ENCODE data around the gene RELN. TPM values are rescaled to one million over a fixed set of nuclear protein-coding genes. Genes with fewer than 3 reads are reported as not detected.
A peak's percentile ranks its signal among the peaks of the same experiment; 100 is the strongest.

Gene RELN
- total and polyA plus RNA-seq, 5 donors, result 1.1 to 4.1 (median 1.4) TPM

DNA sequence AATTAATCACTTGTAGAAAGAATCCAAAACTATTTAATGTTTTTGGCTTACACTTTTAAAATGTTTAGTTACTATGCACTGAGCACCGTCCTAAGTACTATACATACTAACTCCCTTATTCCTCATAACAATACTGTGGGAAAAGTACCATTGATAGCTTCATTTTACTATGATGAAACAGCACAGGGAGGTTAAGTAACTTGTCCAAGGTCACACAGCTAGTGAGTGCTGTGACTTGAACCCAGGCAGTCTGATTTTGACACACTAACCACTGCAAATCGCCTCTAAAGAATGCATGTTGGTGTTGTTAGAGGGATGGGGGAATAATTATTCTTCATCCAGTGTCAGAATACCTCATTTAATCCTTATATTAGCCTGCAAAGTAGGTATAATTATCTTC is 1.9 kb upstream of the RELN start:
- ATAC-seq (no peak), DNase-seq (no peak)
- H3K27ac ChIP-seq (ENCODE audit: low read length), result no peak overlapping the region
- no peaks in the 10 kb centered on the region for H3K9me3 ChIP-seq (ENCODE audit: control insufficient read depth, low read length)
- H3K27me3 ChIP-seq (ENCODE audit: control insufficient read depth, insufficient read depth), result peaks cover 9% of the 10 kb centered on the region
- intact Hi-C loops (cut with DNase I), result no loop called here
- no peak overlapping the region for H3K4me3 ChIP-seq (ENCODE audit: low read length)
- 71% methylated on average over 2 of the region's 2 CpGs for WGBS
- no peaks in the 10 kb centered on the region for H3K4me1 ChIP-seq (ENCODE audit: control insufficient read depth, insufficient read depth, low read length)

DNA sequence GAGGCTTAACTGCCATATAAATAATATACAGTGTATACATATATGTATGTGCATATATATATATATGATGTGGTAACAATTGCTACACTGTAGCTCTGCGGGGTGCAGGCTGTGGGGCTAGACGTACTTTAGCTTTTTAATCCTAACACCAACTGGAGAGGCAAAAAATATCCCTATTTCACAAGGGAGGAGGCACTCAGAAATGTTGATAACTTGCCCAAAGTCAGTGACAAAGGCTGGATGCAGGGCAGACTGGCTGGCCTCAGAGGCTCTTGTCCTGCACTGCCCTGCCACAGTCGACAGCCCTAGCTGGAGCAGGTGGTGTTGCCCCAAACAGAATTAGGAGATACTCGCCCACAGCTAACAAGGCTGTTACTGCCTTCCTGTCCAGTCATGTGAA is 1.5 kb upstream of the RELN start:
- H3K4me1 ChIP-seq (ENCODE audit: control insufficient read depth, insufficient read depth, low read length), result no peaks in the 10 kb centered on the region
- ATAC-seq (no peak), DNase-seq (no peak)
- no peak overlapping the region for H3K27ac ChIP-seq (ENCODE audit: low read length)
- WGBS, result 35% methylated on average over 4 of the region's 4 CpGs
- peaks cover 9% of the 10 kb centered on the region for H3K27me3 ChIP-seq (ENCODE audit: control insufficient read depth, insufficient read depth)
- H3K9me3 ChIP-seq (ENCODE audit: control insufficient read depth, low read length), result no peaks in the 10 kb centered on the region
- intact Hi-C loops (cut with DNase I), result no loop called here
- no peak overlapping the region for H3K4me3 ChIP-seq (ENCODE audit: low read length)

DNA sequence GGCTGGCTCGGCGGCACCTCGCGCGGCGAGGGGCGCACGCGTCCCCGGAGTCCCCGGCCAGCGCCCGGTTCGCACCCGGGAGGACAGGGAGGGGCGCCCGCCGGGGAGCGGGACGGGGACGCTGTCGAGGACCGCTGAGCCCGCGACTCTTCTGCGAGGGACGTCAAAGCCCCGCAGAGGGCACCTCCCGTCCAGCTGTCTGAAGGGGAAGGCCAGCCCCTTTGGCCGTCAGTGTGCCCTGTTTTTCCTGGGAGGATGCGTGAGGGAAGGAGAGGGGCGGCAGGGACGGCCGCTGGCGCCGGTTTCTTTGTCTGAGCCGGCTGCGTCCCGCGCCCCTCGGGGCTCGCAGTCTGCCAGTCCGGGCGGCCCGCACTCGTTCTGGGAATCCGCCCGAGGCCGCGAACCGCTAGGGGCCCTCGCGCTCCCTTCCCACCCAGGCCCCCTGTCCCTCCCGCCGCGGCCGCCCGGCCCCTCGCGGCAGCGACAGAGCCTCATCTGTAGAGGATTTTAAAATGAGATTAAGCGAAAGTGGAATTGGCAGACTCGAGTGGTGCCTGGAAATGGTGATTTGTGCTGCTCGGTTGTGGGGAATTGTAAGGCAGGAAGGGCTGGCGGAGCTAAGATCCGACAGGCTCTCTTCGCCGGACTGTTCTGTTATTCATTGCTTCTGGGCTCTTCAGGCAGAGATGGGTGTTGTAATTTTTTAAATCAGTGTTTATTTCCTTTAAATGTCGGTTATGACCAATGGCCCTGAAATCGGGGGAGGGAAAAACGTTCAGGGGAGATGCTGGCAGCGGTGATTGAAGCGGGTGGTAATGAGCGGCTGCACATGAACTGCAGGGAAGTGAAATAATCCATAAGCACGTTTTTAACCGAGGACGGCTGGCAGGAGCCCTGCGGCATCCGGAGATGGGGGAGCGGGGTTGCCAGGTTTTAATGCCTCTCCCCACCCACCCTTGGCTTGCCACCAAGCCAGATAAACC is 618 bp upstream of the RELN start:
- H3K4me3 ChIP-seq (ENCODE audit: low read length), result peak overlapping the region; percentile 61
- 1% methylated on average over 80 of the region's 80 CpGs for WGBS
- H3K27ac ChIP-seq (ENCODE audit: low read length), result no peak overlapping the region
- intact Hi-C loops (cut with DNase I), result no loop called here
- H3K27me3 ChIP-seq (ENCODE audit: control insufficient read depth, insufficient read depth), result peaks cover 9% of the 10 kb centered on the region
- ATAC-seq (peak; percentile 43 to 61), DNase-seq (peak; percentile 16 to 43 (median 42))
- H3K4me1 ChIP-seq (ENCODE audit: control insufficient read depth, insufficient read depth, low read length), result no peaks in the 10 kb centered on the region
- no peaks in the 10 kb centered on the region for H3K9me3 ChIP-seq (ENCODE audit: control insufficient read depth, low read length)

DNA sequence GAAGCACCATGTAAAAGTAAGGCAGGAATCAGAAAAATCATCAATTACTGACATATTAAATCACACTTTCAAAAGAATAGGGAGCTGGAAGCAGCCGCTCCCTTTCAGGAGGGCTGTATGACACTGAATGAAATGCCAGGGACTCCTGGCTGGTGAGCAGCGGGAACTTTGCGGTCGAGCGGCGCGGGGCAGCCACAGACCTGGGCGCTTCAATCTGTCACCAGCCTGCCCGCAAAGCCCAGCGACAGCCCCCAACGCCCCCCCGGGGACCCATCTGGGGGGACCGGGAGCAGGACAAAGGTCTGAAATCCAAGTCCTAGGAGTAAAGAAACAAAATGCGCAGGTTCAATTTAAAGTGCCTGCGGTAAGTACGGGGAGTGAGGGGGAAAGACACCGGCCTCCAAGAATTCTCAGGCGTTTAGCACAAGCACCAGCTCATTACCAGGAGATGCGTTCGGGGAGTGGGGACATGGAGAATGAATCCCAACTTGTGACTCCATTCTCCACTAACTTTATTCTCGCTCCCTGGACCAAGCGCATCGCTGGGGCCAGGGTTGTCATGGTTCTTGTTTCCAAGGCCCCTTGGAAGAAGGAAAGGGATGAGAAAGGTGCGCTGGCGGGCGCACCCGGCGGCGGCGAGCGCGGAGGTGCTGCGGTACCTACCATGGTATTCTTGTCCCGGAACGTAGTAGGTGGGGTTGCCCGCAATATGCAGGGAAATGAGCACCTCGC is 824 bp downstream of the RELN start:
- Histone ChIP-seq H3K9me3 (ENCODE audit: control insufficient read depth, low read length) (no peaks in the 10 kb centered on the region), H3K27ac (ENCODE audit: low read length) (no peak overlapping the region), H3K4me1 (ENCODE audit: control insufficient read depth, insufficient read depth, low read length) (no peaks in the 10 kb centered on the region), H3K27me3 (ENCODE audit: control insufficient read depth, insufficient read depth) (peaks cover 4% of the 10 kb centered on the region), H3K4me3 (ENCODE audit: low read length) (peak overlapping the region; percentile 61)
- no peak for ATAC-seq
- intact Hi-C loops (cut with DNase I), result no loop called here
- 3% methylated on average over 37 of the region's 37 CpGs for WGBS
- no peak for DNase-seq

DNA sequence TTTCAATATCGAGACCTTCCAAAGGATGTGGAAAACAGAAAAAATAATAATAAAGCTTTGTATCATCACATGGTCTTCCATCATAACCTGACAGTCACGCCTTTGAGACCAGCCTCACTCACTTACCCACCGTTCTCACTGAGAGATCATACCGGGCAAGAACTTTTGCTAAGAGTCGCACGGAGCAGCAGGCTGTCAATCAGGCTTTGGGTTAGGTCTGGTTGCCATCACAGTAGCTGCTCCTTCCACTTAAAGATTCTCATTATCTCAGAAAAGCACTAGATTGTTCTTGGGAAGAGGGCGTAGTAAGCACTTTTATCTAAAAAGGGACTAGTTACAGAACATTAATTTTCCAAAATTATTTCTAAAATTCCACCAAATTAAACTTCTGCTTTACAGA is 2.0 kb downstream of the RELN start:
- H3K4me1 ChIP-seq (ENCODE audit: control insufficient read depth, insufficient read depth, low read length), result no peaks in the 10 kb centered on the region
- no peak for DNase-seq
- intact Hi-C loops (cut with DNase I), result no loop called here
- peaks cover 4% of the 10 kb centered on the region for H3K27me3 ChIP-seq (ENCODE audit: control insufficient read depth, insufficient read depth)
- no peak overlapping the region for H3K27ac ChIP-seq (ENCODE audit: low read length)
- ATAC-seq, result no peak
- 42% methylated on average over 7 of the region's 7 CpGs for WGBS
- no peaks in the 10 kb centered on the region for H3K9me3 ChIP-seq (ENCODE audit: control insufficient read depth, low read length)
- H3K4me3 ChIP-seq (ENCODE audit: low read length), result no peak overlapping the region

DNA sequence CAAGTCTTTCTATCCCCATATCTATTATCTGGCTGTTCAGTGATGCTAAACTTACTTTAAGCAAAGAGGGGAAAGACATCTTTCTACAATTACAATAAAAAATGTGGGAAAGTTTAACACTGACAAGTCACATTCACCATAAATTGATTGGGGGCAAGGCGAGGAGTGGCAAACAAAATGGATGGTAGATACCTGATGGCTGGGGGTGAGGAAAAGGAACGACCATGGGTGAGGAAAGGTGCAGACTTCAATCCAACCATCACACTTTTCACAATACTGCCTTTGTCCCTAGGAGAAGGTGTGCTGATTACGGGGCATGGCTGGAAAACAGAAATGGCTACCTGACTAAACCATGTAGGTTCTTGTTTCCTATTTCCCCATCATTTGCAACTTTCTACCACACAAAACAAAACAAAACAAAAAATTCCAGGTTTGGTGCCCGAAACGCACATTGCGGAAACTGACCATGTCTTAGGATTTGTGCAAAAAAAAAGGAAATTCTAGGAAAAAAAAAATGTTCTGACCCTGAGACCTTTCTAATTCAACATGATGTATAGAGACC is 3.8 kb downstream of the RELN start:
- Histone ChIP-seq H3K27ac (ENCODE audit: low read length) (no peak overlapping the region), H3K4me3 (ENCODE audit: low read length) (no peak overlapping the region), H3K27me3 (ENCODE audit: control insufficient read depth, insufficient read depth) (no peaks in the 10 kb centered on the region), H3K9me3 (ENCODE audit: control insufficient read depth, low read length) (no peaks in the 10 kb centered on the region), H3K4me1 (ENCODE audit: control insufficient read depth, insufficient read depth, low read length) (no peaks in the 10 kb centered on the region)
- no peak for ATAC-seq
- no peak for DNase-seq
- intact Hi-C loops (cut with DNase I), result no loop called here
- WGBS, result 79% methylated on average over 6 of the region's 6 CpGs

DNA sequence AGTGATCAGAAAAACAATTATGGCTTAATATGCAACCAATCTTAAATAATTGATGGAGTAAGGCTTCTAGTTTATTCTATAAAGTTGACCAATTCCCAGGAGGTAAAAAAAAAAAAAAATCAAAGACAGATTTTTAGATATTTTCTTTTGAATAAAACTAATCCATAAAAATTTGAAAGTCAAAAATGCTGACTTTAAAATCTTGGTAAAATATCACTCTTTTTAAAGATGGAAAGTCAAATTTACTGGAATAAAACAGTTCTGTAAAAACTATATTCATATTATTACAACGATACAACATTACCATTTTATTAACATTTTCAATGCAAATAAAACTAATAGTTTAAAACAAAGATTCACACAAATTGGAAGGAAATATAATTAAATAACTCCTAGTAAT is 5.4 kb downstream of the RELN start:
- 88% methylated on average over 1 of the region's 1 CpG for WGBS
- no peak overlapping the region for H3K27ac ChIP-seq (ENCODE audit: low read length)
- no peak for DNase-seq
- no peaks in the 10 kb centered on the region for H3K9me3 ChIP-seq (ENCODE audit: control insufficient read depth, low read length)
- H3K4me1 ChIP-seq (ENCODE audit: control insufficient read depth, insufficient read depth, low read length), result no peaks in the 10 kb centered on the region
- ATAC-seq, result no peak
- H3K27me3 ChIP-seq (ENCODE audit: control insufficient read depth, insufficient read depth), result no peaks in the 10 kb centered on the region
- H3K4me3 ChIP-seq (ENCODE audit: low read length), result no peak overlapping the region
- intact Hi-C loops (cut with DNase I), result no loop called here

DNA sequence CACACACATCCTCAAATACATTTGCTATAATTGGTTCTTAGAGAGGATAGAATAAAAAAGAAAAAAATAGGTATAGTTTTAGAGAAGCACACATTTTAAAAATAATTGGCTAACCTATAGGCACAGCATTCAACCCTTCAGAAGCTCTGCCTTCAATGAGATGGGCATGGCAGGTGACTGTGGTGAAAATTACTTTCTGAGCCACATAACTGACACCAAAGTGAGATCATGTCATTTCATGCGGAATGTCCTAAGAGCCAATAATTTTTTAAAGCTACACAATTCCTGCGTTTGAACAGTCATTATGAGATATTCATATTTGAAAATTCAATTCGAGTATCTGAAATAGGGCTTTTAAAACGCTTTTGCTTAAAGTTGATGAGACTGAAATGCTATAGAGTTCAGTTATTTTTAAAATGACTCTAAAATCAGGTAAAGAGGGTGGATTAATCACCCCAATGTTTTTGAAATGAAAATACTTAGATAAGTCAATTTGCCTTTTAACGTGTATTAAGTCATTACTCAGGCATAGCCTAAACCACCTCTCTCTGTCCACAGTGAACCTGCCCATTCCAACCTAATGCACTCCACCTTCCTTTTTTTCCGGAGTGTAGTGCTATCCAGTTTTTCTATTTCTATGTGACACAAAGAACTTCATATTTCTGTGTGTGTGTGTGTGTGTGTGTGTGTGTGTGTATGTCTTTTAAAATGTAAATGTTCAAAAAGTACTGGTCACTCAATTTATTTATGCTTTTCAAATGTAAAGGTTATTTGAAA is 6.1 kb downstream of the RELN start:
- no peak for DNase-seq
- intact Hi-C loops (cut with DNase I), result no loop called here
- no peak overlapping the region for H3K4me3 ChIP-seq (ENCODE audit: low read length)
- H3K9me3 ChIP-seq (ENCODE audit: control insufficient read depth, low read length), result no peaks in the 10 kb centered on the region
- no peak overlapping the region for H3K27ac ChIP-seq (ENCODE audit: low read length)
- no peaks in the 10 kb centered on the region for H3K4me1 ChIP-seq (ENCODE audit: control insufficient read depth, insufficient read depth, low read length)
- ATAC-seq, result no peak
- no peaks in the 10 kb centered on the region for H3K27me3 ChIP-seq (ENCODE audit: control insufficient read depth, insufficient read depth)
- 69% methylated on average over 6 of the region's 6 CpGs for WGBS

DNA sequence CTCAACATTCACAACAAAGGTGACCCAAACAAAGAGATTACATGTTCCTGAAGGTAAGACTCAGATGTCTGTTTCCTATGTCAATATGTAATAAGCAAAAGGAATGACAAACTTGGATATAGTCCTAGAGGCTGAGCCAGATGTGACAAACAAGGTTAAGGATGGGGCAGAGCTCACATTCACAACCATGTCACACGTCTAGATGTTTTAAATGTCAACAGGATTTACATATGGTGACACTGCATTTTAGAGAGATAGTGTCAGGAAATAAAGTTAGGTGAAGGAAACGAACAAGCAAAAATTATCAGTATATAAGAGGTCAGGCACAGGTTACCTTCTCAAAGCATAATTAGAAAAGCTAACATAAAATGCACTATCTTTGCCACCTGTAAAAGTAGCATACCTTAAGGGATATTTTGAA is 8.4 kb downstream of the RELN start:
- intact Hi-C loops (cut with DNase I), result no loop called here
- WGBS, result 22% methylated on average over 2 of the region's 2 CpGs
- Histone ChIP-seq H3K4me3 (ENCODE audit: low read length) (no peak overlapping the region), H3K27me3 (ENCODE audit: control insufficient read depth, insufficient read depth) (no peaks in the 10 kb centered on the region), H3K4me1 (ENCODE audit: control insufficient read depth, insufficient read depth, low read length) (no peaks in the 10 kb centered on the region), H3K9me3 (ENCODE audit: control insufficient read depth, low read length) (no peaks in the 10 kb centered on the region), H3K27ac (ENCODE audit: low read length) (no peak overlapping the region)
- no peak for DNase-seq
- ATAC-seq, result no peak

DNA sequence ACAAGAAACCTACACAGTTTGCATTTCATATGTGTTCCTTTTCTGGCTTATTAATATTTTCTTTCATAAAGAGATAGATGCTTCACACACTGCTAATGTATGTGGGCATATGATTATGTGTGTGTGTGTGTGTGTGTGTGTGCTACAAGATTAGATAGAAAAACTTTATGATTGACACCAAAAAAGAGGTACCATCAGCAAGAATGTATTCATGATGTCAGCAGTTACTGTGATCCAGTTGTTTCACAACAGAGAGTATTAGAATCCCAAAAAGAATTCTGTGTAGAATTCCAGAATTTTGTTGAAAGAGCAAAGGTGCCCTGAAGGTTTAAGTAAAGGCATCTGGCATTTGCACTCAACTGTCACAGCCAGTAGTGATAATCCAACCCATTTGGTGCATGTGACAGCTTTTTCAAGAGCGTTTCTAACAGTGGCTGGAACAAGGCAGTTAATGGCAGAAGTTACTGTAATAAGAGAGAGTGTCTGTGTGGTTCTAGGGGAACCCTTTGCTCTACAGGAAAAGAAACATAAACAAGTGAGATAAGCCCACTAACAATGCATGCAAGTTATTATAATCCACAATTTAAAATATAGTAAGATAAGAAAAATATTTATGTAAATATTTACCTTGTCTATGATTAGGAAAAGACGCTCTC is 16.6 kb downstream of the RELN start:
- WGBS, result 44% methylated on average over 2 of the region's 2 CpGs
- Histone ChIP-seq H3K27me3 (ENCODE audit: control insufficient read depth, insufficient read depth) (no peaks in the 10 kb centered on the region), H3K4me1 (ENCODE audit: control insufficient read depth, insufficient read depth, low read length) (no peaks in the 10 kb centered on the region), H3K27ac (ENCODE audit: low read length) (no peak overlapping the region), H3K9me3 (ENCODE audit: control insufficient read depth, low read length) (no peaks in the 10 kb centered on the region), H3K4me3 (ENCODE audit: low read length) (no peak overlapping the region)
- no peak for ATAC-seq
- intact Hi-C loops (cut with DNase I), result loop anchor here in 1 of 4 donors (10.0 kb wide), 1 partner anchor 62 kb away; no protein-coding TSS in a partner anchor
- no peak for DNase-seq
